HUES48 (cell line): ENCODE data around the gene RASGRF1.

ENCODE experiments used
- H3K27ac ChIP-seq: one replicate; pipeline ENCODE4 v1.7.0; 2013; ENCODE audit warnings: low read depth, low read length, inconsistent platforms
- H3K27me3 ChIP-seq: 2 replicates; pipeline ENCODE4 v1.6.1; 2013; ENCODE audit warnings: mild to moderate bottlenecking, low read length; ENCODE audit not compliant: control insufficient read depth, insufficient read depth
- H3K36me3 ChIP-seq: 2 replicates; pipeline ENCODE4 v1.6.1; 2013; ENCODE audit warnings: low read length; ENCODE audit not compliant: control insufficient read depth, insufficient read depth
- H3K4me1 ChIP-seq: 2 replicates; pipeline ENCODE4 v1.6.1; 2013; ENCODE audit warnings: mild to moderate bottlenecking, low read length; ENCODE audit not compliant: control insufficient read depth, insufficient read depth
- H3K4me3 ChIP-seq: 2 replicates; pipeline ENCODE4 v1.5.1; 2013; ENCODE audit warnings: mild to moderate bottlenecking, low read depth, low read length
- H3K9ac ChIP-seq: 2 replicates; pipeline ENCODE4 v1.6.1; 2013; ENCODE audit warnings: mild to moderate bottlenecking, low read depth, low read length, moderate library complexity
- H3K9me3 ChIP-seq: 2 replicates; pipeline ENCODE4 v1.6.1; 2013; ENCODE audit warnings: low read length; ENCODE audit not compliant: control insufficient read depth, insufficient read depth

Gene RASGRF1

GRCh38 chr15:78984041-78984440, 106.5 kb downstream of the RASGRF1 start:
- H3K4me3 ChIP-seq: no peak overlapping the region
- no peaks in the 10 kb centered on the region for H3K4me1 ChIP-seq
- H3K9me3 ChIP-seq: no peaks in the 10 kb centered on the region
- 0 out of 2 replicates have a peak, but pooled peaks cover 4% of the 10 kb centered on the region for H3K27me3 ChIP-seq
- no peak overlapping the region for H3K27ac ChIP-seq
- H3K9ac ChIP-seq: no peak overlapping the region
- no peaks in the 10 kb centered on the region for H3K36me3 ChIP-seq

- Histone ChIP-seq H3K4me3 (no peak overlapping the region), H3K27ac (no peak overlapping the region), H3K27me3 (peaks cover 6% of the 10 kb centered on the region; the same call in 1 of the 2 replicates), H3K4me1 (no peaks in the 10 kb centered on the region), H3K9ac (no peak overlapping the region), H3K36me3 (no peaks in the 10 kb centered on the region), H3K9me3 (no peaks in the 10 kb centered on the region)
Observed at GRCh38 chr15:78983146-78983918, 107.2 kb downstream of the RASGRF1 start.

GRCh38 chr15:78982736-78983135, 107.8 kb downstream of the RASGRF1 start:
- no peaks in the 10 kb centered on the region for H3K4me1 ChIP-seq
- H3K36me3 ChIP-seq: no peaks in the 10 kb centered on the region
- no peak overlapping the region for H3K4me3 ChIP-seq
- H3K27me3 ChIP-seq: peaks cover 6% of the 10 kb centered on the region; the same call in 1 of the 2 replicates
- H3K9ac ChIP-seq: no peak overlapping the region
- no peak overlapping the region for H3K27ac ChIP-seq
- H3K9me3 ChIP-seq: no peaks in the 10 kb centered on the region

GRCh38 chr15:78981532-78982313, 108.9 kb downstream of the RASGRF1 start:
- H3K4me1 ChIP-seq: no peaks in the 10 kb centered on the region
- peaks cover 6% of the 10 kb centered on the region; the same call in 1 of the 2 replicates for H3K27me3 ChIP-seq
- H3K9me3 ChIP-seq: no peaks in the 10 kb centered on the region
- no peak overlapping the region for H3K9ac ChIP-seq
- no peak overlapping the region for H3K4me3 ChIP-seq
- H3K36me3 ChIP-seq: no peaks in the 10 kb centered on the region
- no peak overlapping the region for H3K27ac ChIP-seq

- H3K27ac ChIP-seq: no peak overlapping the region
- no peaks in the 10 kb centered on the region for H3K36me3 ChIP-seq
- peak overlapping the region; percentile 63 for H3K9ac ChIP-seq
- H3K4me3 ChIP-seq: no peak overlapping the region
- H3K4me1 ChIP-seq: no peaks in the 10 kb centered on the region
- H3K9me3 ChIP-seq: no peaks in the 10 kb centered on the region
- H3K27me3 ChIP-seq: peaks cover 6% of the 10 kb centered on the region; the same call in 1 of the 2 replicates
Observed at GRCh38 chr15:78979456-78980320, 110.9 kb downstream of the RASGRF1 start.

- Histone ChIP-seq H3K9me3 (no peaks in the 10 kb centered on the region), H3K4me1 (no peaks in the 10 kb centered on the region), H3K27ac (no peak overlapping the region), H3K4me3 (no peak overlapping the region), H3K9ac (no peak overlapping the region), H3K36me3 (no peaks in the 10 kb centered on the region), H3K27me3 (peaks cover 6% of the 10 kb centered on the region; the same call in 1 of the 2 replicates)
Observed at GRCh38 chr15:78978601-78979179, 111.9 kb downstream of the RASGRF1 start.

GRCh38 chr15:78977591-78978347, 112.8 kb downstream of the RASGRF1 start:
- Histone ChIP-seq H3K9me3 (no peaks in the 10 kb centered on the region), H3K27me3 (peaks cover 6% of the 10 kb centered on the region; the same call in 1 of the 2 replicates), H3K9ac (no peak overlapping the region), H3K36me3 (no peaks in the 10 kb centered on the region), H3K4me3 (no peak overlapping the region), H3K27ac (no peak overlapping the region), H3K4me1 (no peaks in the 10 kb centered on the region)

- H3K27ac ChIP-seq: no peak overlapping the region
- no peak overlapping the region for H3K4me3 ChIP-seq
- no peak overlapping the region for H3K9ac ChIP-seq
- H3K36me3 ChIP-seq: no peaks in the 10 kb centered on the region
- no peaks in the 10 kb centered on the region for H3K9me3 ChIP-seq
- peaks cover 6% of the 10 kb centered on the region; the same call in 1 of the 2 replicates for H3K27me3 ChIP-seq
- H3K4me1 ChIP-seq: no peaks in the 10 kb centered on the region
Observed at GRCh38 chr15:78977091-78977571, 113.4 kb downstream of the RASGRF1 start.

- Histone ChIP-seq H3K27ac (no peak overlapping the region), H3K4me1 (no peaks in the 10 kb centered on the region), H3K36me3 (no peaks in the 10 kb centered on the region), H3K9me3 (no peaks in the 10 kb centered on the region), H3K9ac (no peak overlapping the region), H3K4me3 (no peak overlapping the region), H3K27me3 (peaks cover 6% of the 10 kb centered on the region; the same call in 1 of the 2 replicates)
Observed at GRCh38 chr15:78976691-78977090, 113.9 kb downstream of the RASGRF1 start.
